Left lung (tissue), 10 donors: ENCODE measurements around the gene ZBTB4. TPM values are rescaled to one million over a fixed set of nuclear protein-coding genes. Genes with fewer than 3 reads are reported as not detected.
"Not testable (repeated sequence)": the region's sequence is repeated elsewhere in the genome, so short reads cannot be mapped to it uniquely, and the experiment has no call there.

ENCODE experiments used
- ATAC-seq: fragments of 200-7000 bp; cut with Tn5 transposase; one replicate; pipeline ENCODE4 v1.9.1; 2020; ENCODE audit warnings: moderate library complexity
- DNase-seq, 4 donors: peaks; one replicate each; pipeline ENCODE4 v3.0.0-alpha.2; 2013 to 2020
- H3K27ac ChIP-seq, 2 donors: fragments of 200-600 bp; sonication (generic) in 1 of 2; one replicate each; pipeline versions ENCODE4 v1.5.0 to v1.8.0; 2020 to 2021
- H3K27me3 ChIP-seq, 2 donors: fragments of 200-600 bp; sonication (generic) in 1 of 2; one replicate each; pipeline versions ENCODE4 v1.5.0 to v1.8.0; 2020 to 2021
- H3K36me3 ChIP-seq, 2 donors: fragments of 200-600 bp; sonication (generic) in 1 of 2; one replicate each; pipeline versions ENCODE4 v1.5.0 to v1.8.0; 2020 to 2021
- H3K4me1 ChIP-seq, 2 donors: fragments of 200-600 bp; one replicate each; pipeline ENCODE4 v1.8.0; 2021
- H3K4me3 ChIP-seq, 2 donors: fragments of 200-600 bp; sonication (generic) in 1 of 2; one replicate each; pipeline versions ENCODE4 v1.5.0 to v1.8.0; 2020 to 2021; ENCODE audit warnings: mild to moderate bottlenecking in 1 of 2
- H3K9me3 ChIP-seq, 2 donors: fragments of 200-600 bp; sonication (generic) in 1 of 2; one replicate each; pipeline versions ENCODE4 v1.5.0 to v1.8.0; 2020 to 2021
- intact Hi-C, 2 donors: fragments of 100-400 bp; cut with DNase I; formaldehyde crosslinking; loops; one replicate each; pipeline versions ENCODE4 v1.11.2 to v1.14.2; 2022
- polyA plus RNA-seq, 6 donors: library from polyadenylated mRNA; unstranded; fragments of 120-200 nt; gene quantifications; one replicate each; pipeline ENCODE4 v1.2.1, GENCODE V29; 2013; ENCODE audit not compliant: insufficient read length in 6 of 6
- total RNA-seq, 2 donors: library from RNA; stranded (reverse); fragmentation: NEBNext Ultra II Directional; extraction: Animal tissue kit (Norgen Biotek cat#: 25700); gene quantifications; one replicate each; pipeline ENCODE4 v1.2.1, GENCODE V29; 2021
- TF ChIP-seq, protein P1 (sequence below), 2 donors: fragments of 200-600 bp; sonication (generic) in 1 of 2; IDR thresholded peaks; one replicate each; pipeline versions ENCODE4 v1.5.0 to v1.8.0; 2021; ENCODE audit warnings: antibody characterized with exemption in 2 of 2
- donor health status: DM: no; HTN: yes; CAD: no.
- donor health status: DM: no; HTN: no; CAD: no.

The ZBTB4 gene
- total and polyA plus RNA-seq, 8 donors: 39.7 to 63.2 (median 44.7) TPM

GRCh38 chr17:7471729-7472128, 7.7 kb downstream of the ZBTB4 start:
- H3K9me3 ChIP-seq: no peaks in the 10 kb centered on the region
- H3K4me1 ChIP-seq: peaks cover 25 to 54% of the 10 kb centered on the region in 2 donors
- H3K27me3 ChIP-seq: no peaks in the 10 kb centered on the region
- TF ChIP-seq, protein P1, sequence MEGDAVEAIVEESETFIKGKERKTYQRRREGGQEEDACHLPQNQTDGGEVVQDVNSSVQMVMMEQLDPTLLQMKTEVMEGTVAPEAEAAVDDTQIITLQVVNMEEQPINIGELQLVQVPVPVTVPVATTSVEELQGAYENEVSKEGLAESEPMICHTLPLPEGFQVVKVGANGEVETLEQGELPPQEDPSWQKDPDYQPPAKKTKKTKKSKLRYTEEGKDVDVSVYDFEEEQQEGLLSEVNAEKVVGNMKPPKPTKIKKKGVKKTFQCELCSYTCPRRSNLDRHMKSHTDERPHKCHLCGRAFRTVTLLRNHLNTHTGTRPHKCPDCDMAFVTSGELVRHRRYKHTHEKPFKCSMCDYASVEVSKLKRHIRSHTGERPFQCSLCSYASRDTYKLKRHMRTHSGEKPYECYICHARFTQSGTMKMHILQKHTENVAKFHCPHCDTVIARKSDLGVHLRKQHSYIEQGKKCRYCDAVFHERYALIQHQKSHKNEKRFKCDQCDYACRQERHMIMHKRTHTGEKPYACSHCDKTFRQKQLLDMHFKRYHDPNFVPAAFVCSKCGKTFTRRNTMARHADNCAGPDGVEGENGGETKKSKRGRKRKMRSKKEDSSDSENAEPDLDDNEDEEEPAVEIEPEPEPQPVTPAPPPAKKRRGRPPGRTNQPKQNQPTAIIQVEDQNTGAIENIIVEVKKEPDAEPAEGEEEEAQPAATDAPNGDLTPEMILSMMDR (IDR thresholded peaks at IDR 0.05): no peak
- no peak overlapping the region for H3K27ac ChIP-seq
- H3K4me3 ChIP-seq: no peak overlapping the region
- no peak for DNase-seq
- no peak for ATAC-seq
- H3K36me3 ChIP-seq: no peaks in the 10 kb centered on the region
- intact Hi-C loops: no loop called here

DNA sequence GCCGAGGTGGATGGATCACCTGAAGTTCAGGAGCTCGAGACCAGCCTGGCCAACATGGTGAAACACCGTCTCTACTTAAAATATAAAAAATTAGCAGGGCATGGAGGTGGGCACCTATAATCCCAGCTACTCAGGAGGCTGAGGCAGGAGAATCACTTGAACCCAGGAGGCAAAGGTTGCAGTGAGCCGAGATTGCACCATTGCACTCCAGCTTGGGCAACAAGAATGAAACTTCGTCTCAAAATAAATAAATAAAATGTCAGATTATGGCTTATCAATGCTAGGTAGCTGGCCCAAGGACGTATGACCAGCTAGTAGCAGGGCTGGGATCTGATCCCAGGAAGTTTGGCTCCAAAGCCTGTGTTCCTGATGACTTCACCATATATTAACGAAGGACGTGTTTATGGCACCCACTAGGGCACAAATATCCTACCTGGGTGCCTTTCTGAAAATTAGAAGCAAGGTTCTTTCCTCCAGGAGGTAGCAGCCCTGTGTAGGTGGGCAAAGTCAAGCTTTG, 8.9 kb downstream of the ZBTB4 start:
- H3K36me3 ChIP-seq, intact Hi-C loops, H3K27me3 ChIP-seq, H3K27ac ChIP-seq, DNase-seq, H3K4me3 ChIP-seq, ATAC-seq, H3K9me3 ChIP-seq: not testable (repeated sequence)
- H3K4me1 ChIP-seq: peaks cover 14 to 54% of the 10 kb centered on the region in 2 donors

GRCh38 chr17:7469843-7470242, 9.6 kb downstream of the ZBTB4 start:
- DNase-seq, ATAC-seq, H3K27ac ChIP-seq, intact Hi-C loops, H3K9me3 ChIP-seq, H3K4me3 ChIP-seq, H3K27me3 ChIP-seq: not testable (repeated sequence)
- Histone ChIP-seq H3K36me3 (peaks cover 0 to 13% of the 10 kb centered on the region in 2 donors), H3K4me1 (peaks cover 8 to 47% of the 10 kb centered on the region in 2 donors)

DNA sequence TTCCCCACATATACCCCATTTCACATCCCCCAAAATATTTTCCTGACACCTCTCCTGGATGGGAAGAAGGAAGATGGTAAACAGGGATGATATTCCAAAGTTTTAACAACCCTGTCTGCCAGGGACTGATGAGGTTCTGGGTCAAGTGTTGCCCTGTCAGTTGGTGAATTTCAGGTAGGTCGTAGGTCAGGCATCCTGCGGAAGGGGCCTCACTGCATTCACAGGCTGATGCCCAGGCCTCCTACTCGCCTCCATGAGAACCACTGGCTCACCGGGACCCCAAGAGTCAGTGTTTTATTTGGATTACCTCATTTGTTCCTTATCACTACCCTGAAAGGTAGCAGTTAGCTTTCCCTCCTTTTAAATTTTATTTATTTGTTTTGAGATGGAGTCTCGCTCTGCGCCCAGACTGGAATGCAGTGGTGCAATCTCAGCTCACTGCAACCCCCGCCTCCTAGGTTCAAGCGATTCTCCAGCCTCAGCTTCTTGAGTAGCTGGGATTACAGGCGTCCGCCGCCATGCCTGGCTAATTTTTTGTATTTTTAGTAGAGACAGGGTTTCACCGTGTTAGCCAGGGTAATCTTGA, 10.5 kb downstream of the ZBTB4 start:
- no peak overlapping the region for H3K4me3 ChIP-seq
- H3K9me3 ChIP-seq: no peaks in the 10 kb centered on the region
- DNase-seq (no peak), ATAC-seq (no peak)
- H3K36me3 ChIP-seq: peaks cover 0 to 17% of the 10 kb centered on the region in 2 donors
- TF ChIP-seq, protein P1 (IDR thresholded peaks at IDR 0.05): no peak
- intact Hi-C loops: no loop called here
- H3K27me3 ChIP-seq: no peaks in the 10 kb centered on the region
- no peak overlapping the region for H3K27ac ChIP-seq
- peaks cover 8 to 38% of the 10 kb centered on the region in 2 donors for H3K4me1 ChIP-seq

- Histone ChIP-seq H3K27ac (no peak overlapping the region), H3K9me3 (no peaks in the 10 kb centered on the region), H3K4me3 (no peak overlapping the region), H3K36me3 (peaks cover 4 to 23% of the 10 kb centered on the region in 2 donors), H3K4me1 (peaks cover 8 to 38% of the 10 kb centered on the region in 2 donors), H3K27me3 (no peaks in the 10 kb centered on the region)
- ATAC-seq: no peak
- DNase-seq: no peak
- intact Hi-C loops: no loop called here
- TF ChIP-seq, protein P1 (IDR thresholded peaks at IDR 0.05): no peak
Observed at GRCh38 chr17:7468290-7468689, 11.1 kb downstream of the ZBTB4 start.

- DNase-seq (no peak), ATAC-seq (no peak)
- Histone ChIP-seq H3K4me1 (peaks cover 8 to 38% of the 10 kb centered on the region in 2 donors), H3K4me3 (no peak overlapping the region), H3K9me3 (no peaks in the 10 kb centered on the region), H3K27me3 (no peaks in the 10 kb centered on the region), H3K36me3 (peaks cover 4 to 31% of the 10 kb centered on the region in 2 donors), H3K27ac (peak overlapping the region; percentile 65 to 78)
- TF ChIP-seq, protein P1 (IDR thresholded peaks at IDR 0.05): no peak
- intact Hi-C loops: no loop called here
Observed at GRCh38 chr17:7467498-7467897, 11.9 kb downstream of the ZBTB4 start.
